DMS 273 (cell line): Measurements from ENCODE around the gene FRY.

Experiments
- DNase-seq: peaks from one replicate; lab custom pipeline; 2025; ENCODE audit not compliant: unreplicated experiment; lab: John Stamatoyannopoulos, UW

FRY gene

DNA sequence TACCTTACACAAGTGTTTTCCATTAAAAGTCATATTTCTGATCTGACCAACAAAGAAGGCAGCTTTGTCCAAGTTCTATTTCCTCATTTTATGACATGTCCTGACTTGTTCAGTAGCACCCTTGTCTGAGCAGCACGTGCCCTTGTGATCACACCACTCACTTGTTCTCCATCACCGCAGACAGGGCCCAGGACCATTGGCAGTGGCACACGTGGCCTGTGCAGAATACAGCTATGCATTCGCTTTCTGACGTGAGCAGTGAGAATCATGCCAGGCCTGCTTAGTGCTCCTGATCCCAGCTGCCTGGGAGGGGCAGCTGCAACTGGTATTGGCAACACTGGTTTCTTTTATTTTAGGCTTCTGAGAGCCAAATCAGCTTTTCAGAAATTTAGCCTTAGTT lies 134.2 kb downstream of the FRY start:
- DNase-seq = no peak

DNA sequence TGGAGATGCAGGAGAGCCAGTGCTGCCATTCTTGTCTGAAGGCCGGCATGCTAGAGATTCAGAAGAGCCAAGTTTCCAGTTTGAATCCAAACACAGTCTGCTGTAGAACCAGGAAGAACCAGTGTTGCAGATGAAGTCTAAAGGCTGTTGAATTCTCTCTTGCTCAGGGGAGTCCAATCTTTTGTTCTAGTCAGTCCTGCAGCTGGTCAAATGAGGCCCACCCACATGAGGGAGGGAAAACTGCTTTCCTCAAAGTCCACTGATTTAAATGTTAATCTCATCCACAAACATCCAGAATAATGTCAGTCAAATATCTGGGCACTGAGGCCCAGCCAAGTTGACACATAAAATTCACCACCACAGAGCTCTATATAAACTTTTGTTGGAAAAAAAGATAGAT lies 136.6 kb downstream of the FRY start:
- no peak for DNase-seq

DNA sequence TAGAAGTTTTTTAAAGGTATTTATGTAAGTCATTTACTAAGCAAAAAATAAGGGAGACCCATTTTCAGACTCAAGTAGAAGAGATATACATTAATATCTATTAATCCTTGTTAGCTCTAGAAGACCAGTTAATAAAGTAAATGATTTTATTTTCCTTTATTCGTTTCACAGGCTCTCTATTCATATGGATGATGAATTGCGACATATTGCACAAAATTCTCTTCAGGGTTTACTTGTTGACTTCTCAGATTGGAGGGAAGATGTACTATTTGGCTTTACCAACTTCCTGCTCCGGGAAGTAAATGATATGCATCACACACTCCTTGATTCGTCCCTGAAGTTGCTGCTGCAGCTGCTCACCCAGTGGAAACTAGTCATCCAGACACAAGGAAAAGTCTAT lies 139.3 kb downstream of the FRY start:
- no peak for DNase-seq

DNA sequence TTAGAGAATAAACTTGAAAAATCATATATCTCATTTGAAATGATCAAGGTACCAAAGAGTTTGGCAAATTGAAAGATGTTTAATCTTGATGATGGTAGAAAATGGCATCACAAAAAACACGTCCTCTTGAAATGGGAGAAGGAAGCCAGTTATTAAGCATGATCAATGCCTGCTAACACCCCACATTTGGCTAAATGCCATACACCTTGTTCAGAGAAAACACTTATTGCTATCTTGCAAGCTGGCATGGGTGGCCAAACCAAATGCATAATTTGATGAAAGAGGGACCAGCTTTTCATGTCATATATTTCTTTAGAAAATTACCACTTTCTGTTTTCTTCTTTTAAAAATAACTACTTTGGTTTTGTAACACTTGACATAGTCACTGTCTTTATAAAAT lies 142.3 kb downstream of the FRY start:
- peak; percentile 45 for DNase-seq

DNA sequence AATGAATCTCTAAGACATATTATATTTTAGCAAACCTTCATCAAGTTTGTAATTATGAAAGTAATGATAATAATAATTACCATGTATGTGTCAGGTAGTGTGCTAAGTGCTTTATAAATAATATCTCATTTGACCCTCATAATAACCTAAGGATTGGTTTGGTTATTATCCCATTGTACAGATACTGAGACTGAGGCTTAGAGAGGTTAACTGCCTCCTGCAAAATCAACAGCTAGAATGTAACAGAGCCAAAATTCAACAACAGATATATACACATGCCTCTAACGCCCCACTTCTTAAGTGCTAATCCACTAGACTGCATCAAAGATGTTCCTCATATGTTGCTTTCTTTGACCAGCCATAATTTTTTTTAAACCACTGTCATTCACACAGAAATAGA lies 142.8 kb downstream of the FRY start:
- DNase-seq = no peak

DNA sequence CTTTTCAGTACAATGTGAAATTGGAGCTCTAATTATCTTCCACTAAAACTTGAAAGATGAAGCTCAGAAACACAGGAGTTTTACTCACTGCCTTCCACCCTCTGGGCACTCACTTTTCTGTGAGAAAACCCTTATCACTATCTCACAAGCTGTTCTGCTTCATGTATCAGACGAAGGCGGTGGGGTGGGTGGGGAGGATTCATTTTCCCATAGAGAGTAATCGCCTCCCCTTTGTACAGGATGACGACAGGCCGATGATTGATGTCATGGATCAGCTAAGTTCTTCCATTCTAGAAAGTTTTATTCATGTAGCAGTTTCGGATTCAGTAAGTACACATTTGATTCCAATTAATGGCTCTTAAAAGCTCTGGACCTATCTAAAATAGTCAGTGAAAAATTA lies 143.7 kb downstream of the FRY start:
- peak; percentile 28 for DNase-seq

DNA sequence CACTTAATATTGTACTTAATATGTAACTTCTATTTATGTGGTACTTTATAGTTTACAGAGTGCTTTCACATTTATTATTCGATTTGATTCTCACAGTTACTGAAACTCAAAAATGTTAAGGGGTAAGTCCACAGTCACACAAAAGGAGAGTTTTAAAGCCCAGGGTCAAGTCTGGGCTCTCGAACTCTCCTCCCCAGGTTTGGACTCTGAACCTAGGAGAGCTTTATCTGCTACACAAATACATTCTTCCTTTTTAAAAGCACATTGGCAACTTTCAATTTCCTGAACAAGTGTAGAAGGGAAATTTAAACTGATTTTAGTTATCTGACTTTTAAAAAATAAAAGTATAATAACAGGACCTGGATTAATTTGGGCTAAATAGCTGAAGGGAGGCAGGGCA lies 144.4 kb downstream of the FRY start:
- no peak for DNase-seq

DNA sequence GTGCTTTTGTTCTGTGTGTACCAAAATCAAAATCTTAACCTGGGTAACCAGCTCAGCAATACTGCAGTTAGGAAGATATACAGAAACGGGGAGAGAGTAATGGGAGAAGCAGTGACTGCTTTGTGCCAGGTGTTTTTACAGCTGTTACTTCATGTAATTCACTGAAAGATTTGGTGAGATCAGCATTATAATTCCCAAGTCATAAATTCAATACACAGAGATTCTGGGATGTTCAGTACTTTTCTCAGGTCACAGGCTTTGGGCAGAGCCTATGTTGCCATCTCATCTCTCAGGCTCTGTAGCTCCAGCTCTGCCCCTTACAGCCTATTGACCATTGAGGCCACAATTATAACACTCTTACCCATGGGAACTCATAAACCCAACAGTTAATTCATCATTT lies 145.1 kb downstream of the FRY start:
- DNase-seq = peak; percentile 36

DNA sequence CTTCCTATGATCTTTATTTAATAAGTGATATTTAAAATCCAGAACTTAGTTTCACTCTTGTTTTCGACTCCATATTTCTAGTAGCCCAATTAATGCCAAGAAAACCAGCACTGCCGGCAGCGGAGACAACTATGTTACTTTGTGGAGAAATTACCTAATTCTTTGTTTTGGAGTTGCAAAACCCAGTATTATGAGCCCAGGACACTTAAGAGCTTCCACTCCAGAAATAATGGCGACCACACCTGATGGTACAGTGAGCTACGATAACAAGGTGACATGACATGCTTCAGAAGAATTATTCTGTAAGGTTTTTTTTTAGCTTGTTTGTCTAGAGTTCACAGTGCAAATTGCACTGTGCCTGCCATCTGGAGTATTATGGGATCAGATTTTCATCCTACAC lies 147.2 kb downstream of the FRY start:
- DNase-seq = peak; percentile 41

DNA sequence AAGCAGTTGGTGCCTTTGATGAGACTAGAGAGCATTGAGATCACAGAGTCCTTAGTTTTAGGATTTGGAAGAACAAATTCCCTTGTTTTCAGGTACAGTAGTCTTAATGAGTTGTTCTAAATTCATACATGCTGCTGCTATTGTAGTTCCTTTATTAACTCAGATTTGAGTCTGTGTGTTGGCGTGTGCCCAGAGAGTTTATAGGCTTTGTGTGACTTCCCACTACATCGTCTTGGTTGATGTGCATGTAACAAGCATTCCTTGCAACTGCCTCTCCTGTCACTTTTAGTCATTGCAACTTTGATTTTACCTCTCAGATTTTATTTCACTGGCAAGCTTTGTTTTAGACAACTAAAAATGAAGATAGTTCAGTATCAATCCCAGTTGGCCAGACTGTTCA lies 148.1 kb downstream of the FRY start:
- DNase-seq = no peak

DNA sequence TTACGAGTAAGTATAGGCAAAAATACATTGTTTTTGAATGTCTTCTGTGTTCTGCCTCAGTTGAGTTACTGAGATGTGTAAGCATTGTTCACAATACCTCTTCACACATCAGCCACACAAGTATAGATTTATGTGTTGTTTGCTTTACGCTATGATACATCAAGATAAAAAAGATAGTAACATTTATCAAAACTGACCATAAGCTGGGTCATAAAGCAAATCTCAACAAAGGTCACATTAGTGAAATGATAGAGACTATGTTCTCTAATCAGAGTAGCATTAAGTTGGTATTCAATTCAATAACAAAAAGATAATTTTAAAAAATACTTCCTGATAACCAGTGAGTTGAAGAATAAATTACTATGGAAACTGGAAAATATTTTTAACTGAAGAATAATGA lies 156.1 kb downstream of the FRY start:
- no peak for DNase-seq

DNA sequence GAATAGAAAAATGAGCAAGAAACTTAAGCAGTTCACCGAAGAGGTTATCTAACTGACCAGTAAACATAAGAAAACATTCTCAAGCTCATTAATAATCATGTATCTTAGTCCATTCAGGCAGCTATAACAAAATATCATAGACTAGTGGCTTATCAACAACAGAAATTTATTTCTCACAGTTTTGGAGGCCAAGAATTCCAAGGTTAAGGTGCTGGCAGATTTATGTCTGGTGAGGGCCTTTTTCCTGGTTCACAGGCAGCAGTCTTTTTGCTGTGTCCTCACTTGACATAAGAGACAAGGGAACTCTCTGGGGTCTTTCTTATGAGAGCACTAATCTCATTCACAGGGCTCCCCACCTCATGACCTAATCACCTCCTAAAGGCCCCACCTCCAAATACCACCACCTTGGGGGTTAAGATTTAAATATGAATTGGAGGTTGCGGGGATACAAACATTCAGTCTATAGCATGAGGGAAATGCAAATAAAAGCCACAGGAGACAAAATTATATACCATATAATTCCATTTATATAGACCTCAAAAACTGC lies 160.0 kb downstream of the FRY start:
- DNase-seq = no peak

DNA sequence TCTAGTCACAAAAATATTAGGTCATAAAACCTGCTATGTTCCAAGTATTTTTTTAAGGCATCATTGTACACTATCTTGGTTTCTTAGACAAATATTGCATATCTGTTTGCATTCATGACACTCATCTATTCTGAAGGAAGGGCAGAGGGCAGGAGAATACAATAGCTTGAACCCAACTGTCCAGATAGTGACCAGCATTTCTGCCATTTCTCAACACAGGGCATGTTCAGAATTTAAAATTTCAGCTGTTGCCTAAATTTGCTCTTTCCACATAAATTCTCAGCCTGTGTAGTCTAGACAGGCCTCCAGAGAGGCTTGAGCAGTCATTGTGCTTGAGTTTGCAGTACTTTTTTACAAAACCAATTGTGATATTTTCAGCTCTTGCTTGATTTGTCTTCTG lies 164.1 kb downstream of the FRY start:
- DNase-seq = no peak

DNA sequence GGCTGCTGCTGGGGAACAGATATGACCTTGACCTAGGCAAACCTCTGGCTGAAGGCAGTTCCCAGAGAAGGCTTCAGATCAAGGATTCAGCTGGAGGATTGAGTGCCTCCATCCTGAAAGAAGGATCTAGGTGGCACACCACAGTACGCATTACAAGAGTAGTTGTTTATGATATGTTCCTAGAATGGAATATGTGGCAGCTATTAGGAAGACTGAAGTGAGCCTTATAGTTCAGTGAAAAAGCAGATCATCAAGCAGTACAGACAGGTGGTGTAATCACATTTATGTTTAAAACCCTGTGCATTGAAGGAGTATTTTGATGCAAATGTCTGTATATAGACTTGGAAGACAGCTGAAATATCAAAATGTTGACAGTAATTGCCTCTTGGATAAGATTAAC lies 167.6 kb downstream of the FRY start:
- DNase-seq = no peak

DNA sequence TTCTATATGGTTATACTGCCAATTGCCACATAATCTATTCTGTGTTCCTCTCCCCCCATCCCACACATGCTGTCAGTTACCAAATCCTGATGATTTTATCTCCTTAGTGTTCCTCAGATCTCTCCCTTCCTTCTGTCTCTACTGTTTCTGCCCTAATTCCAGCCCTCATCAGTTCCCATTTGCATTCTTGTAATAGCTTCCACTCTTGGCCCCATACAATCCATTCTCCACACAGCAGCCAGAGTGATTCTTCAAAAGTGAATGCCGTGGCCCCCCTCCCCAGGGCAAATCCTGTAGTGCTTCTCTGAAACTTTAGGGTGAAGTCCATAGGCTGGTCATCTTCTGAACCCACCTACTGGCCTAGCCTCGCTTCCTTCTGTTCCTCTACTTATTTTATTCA lies 169.2 kb downstream of the FRY start:
- no peak for DNase-seq

DNA sequence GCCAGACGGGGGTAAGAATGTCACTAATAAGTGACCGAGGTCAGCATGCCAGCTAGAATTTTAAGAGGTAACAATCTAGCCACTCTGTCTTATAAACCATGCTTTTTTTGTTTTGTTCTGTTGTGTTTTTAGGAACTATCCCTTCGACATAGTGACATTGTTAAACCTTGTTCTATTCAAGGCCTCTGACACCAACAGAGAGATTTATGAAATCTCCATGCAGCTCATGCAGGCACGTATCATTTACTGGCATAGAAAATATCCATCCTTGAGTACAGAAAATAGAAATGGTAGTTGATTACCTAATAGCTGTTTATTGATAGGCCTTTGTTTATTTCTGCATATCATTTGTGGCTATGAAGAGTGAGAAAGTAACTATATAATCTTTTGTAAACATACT lies 170.2 kb downstream of the FRY start:
- no peak for DNase-seq

DNA sequence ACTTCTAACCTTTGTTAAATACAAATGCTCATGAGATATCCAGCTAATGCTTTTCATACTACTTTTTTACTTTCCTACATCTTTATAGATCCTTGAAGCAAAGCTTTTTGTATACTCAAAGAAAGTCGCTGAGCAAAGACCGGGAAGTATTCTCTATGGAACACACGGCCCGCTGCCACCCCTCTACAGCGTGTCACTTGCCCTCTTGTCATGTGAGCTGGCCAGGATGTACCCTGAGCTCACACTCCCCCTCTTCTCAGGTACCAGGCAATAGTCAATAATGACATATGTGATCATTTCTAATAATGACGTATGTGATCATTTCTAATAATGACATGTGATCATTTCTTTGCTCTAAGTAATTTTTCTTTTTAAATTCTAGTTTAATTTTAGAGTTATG lies 170.7 kb downstream of the FRY start:
- DNase-seq = no peak

DNA sequence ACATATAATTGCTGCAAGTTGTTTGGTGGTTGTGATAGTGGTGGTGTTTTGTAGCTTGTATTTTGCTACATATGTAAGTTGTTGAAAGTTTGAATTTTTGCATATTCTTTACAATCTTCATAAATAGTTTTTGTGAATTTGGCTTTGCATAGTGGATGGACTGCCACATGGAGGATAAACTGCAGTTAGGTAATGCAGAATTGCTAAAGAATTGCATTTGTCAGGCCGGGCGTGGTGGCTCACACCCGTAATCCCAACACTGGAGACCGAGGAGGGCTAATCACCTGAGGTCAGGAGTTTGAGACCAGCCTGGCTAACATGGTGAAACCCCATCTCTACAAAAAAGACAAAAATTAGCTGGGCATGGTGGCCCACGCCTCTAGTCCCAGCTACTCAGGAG lies 171.6 kb downstream of the FRY start:
- DNase-seq = no peak

DNA sequence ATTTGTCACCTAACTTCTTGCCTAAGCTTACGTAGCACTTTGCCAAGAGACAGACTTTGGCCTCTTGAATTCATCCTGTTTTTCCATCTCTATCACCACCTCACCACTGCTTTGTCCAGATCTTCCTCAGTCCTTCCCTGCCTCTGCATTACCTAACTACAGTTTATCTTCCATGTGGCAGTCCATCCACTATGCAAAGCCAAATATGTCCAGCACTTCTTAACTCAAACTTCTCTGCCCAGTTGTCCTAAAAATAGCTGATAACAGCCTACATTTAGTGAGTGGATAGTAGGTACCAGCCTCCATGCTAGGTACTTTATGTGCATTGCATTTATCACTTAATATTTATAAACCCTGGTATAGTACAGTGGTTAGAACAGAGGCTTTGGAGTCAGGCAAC lies 172.2 kb downstream of the FRY start:
- DNase-seq = no peak

DNA sequence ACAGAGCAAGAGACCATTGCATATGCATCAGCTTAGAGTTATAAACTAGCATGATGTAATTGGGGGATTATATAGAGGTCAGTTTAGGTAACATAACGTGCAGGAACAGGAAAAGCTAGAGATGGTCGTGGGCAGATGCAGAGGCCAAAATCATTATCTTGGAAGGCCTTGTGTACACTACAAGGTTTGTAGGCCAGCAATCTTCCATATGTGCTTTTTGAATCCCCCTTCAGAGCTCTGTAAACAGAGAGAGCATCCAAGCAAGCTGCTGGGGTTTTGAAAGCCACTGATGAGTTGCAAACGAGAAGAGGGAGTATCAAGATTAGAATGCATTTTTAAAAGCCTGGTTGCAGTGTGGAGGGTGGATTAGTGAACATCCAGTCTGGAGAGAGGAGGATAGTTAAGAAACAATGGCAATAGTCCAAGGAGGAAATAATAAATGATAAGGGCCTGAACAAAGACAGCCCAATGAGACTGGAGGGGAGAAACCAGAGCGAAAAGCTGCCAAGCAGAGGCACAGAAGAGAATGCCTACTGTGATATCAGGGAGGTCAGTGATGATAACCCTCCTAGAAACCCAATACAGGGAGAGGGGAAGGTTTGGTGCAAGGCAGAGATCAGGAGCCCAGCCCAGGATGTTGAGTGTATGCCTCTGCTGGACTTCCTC lies 174.0 kb downstream of the FRY start:
- peak; percentile 13 for DNase-seq

DNA sequence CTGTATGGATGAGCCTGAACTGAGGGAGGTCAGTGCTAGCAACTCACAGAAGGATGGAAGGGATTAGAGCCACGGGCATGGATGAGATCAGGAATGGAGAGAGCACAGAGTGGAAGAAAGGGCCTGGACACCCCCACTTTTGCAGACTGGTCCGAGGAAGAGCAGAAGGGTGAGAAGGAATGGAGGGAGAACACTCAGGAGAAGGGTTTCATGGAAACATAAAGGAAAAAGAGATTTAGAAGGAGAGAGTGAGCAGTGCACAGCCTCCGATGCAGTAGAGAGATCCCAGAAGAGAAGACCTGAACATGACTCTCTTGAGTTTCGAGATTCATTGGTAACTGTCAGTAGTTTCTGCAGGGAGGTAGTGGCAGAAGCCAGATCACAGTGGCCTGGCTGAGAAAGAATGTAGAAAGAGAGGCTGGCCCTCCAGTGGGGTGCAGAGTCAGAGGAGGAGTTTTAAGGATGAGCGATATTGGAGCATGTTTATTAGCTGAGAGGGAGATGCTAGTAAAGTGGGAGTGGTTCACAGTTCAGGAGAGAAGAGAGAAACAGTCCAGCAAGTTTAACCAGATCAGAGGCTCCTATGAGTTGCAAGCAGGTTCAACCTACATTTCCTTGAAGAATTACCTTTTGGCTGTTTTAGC lies 174.6 kb downstream of the FRY start:
- no peak for DNase-seq

DNA sequence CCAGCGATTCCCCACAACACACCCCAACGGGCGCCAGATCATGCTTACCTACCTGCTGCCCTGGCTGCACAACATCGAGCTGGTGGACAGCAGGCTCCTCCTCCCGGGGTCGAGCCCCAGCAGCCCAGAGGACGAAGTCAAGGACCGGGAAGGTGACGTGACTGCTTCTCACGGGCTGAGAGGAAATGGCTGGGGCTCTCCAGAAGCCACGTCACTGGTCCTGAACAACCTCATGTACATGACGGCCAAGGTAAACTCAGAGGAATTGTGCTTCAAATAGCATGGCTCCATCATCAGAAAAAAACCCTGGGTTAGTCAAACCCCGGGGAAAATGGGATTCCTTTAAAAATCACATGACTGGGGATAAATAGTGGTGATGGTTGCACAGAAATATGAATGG lies 177.3 kb downstream of the FRY start:
- no peak for DNase-seq

DNA sequence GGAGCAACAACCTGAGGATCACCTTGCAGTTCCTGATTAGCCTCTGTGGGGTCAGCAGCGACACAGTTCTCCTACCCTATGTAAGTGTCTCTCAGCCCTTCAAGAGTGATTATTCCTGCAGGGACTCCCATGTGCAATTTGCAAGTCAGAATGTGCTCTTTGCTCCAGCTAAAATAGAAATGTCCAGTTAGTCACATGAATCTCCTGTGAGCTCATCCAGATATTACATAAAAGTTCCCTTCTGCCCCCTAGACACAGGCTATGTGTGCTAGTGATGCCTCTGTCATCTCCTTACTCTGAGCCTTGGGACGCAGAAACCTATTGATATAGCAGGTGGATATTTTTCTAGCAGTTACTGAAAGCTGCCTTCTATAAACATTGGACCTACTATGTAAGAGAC lies 178.1 kb downstream of the FRY start:
- no peak for DNase-seq
